Stimulated activated CD4-positive, alpha-beta T cell treated with anti-CD3 and anti-CD28 coated beads, Interleukin-4, amount 100 ng/mL, for 24 hours (primary cell): ENCODE measurements around the gene GPS1.

ENCODE experiments used
- DNase-seq: peaks from one replicate; pipeline ENCODE4 v3.0.0-alpha.2; 2020

Gene GPS1

GRCh38 chr17:82080789-82081464 lies 29.2 kb downstream of the GPS1 start:
- no peak for DNase-seq

GRCh38 chr17:82081546-82081945 lies 29.8 kb downstream of the GPS1 start:
- DNase-seq, result no peak

GRCh38 chr17:82081966-82082365 lies 30.3 kb downstream of the GPS1 start:
- no peak for DNase-seq

GRCh38 chr17:82082456-82082855 lies 30.8 kb downstream of the GPS1 start:
- DNase-seq, result no peak

GRCh38 chr17:82083009-82083408 lies 31.3 kb downstream of the GPS1 start:
- DNase-seq, result no peak

- DNase-seq, result no peak
Observed at GRCh38 chr17:82083533-82084359, 32.0 kb downstream of the GPS1 start.

GRCh38 chr17:82084373-82085030 lies 32.8 kb downstream of the GPS1 start:
- DNase-seq, result no peak

- no peak for DNase-seq
Observed at GRCh38 chr17:82085031-82085861, 33.5 kb downstream of the GPS1 start.

GRCh38 chr17:82085931-82086764 lies 34.5 kb downstream of the GPS1 start:
- DNase-seq, result no peak

GRCh38 chr17:82086941-82087906 lies 35.5 kb downstream of the GPS1 start:
- DNase-seq, result no peak

- no peak for DNase-seq
Observed at GRCh38 chr17:82087961-82088837, 36.5 kb downstream of the GPS1 start.

- DNase-seq, result no peak
Observed at GRCh38 chr17:82088838-82089722, 37.4 kb downstream of the GPS1 start.

- no peak for DNase-seq
Observed at GRCh38 chr17:82089723-82090548, 38.2 kb downstream of the GPS1 start.

- no peak for DNase-seq
Observed at GRCh38 chr17:82090549-82091263, 39.0 kb downstream of the GPS1 start.

GRCh38 chr17:82091264-82092066 lies 39.8 kb downstream of the GPS1 start:
- DNase-seq, result no peak

- DNase-seq, result no peak
Observed at GRCh38 chr17:82092094-82092586, 40.4 kb downstream of the GPS1 start.
